Caco-2 (cell line): ENCODE measurements around the gene C1QTNF8. TPM values are rescaled to one million over a fixed set of nuclear protein-coding genes. Genes with fewer than 3 reads are reported as not detected.

Experiments used
- BruUV-seq: library from RNA; stranded (reverse); fragments of 400-500 nt; replicated peaks from 2 replicates; lab custom pipeline; 2021; lab: Mats Ljungman, UMichigan
- CTCF ChIA-PET: fragments of 300-600 bp; sonication (Branson Sonifier 250); formaldehyde crosslinking; loops from one replicate; lab custom pipeline; 2022; ENCODE audit warnings: antibody characterized with exemption; lab: Charles Lee
- POLR2A ChIA-PET: fragments of 300-600 bp; sonication (Branson Sonifier 250); formaldehyde crosslinking; loops from one replicate; lab custom pipeline; 2022; ENCODE audit warnings: antibody characterized with exemption; lab: Charles Lee
- DNase-seq, 2 experiments: peaks; one replicate each; pipeline versions ENCODE4 v3.0.0 to v3.0.0-alpha.2; 2020 to 2022
- H3K27me3 ChIP-seq: replicated peaks from 2 replicates; pipeline ENCODE4 v1.6.0; 2011; ENCODE audit warnings: low read length; ENCODE audit not compliant: control insufficient read depth, insufficient read depth
- H3K36me3 ChIP-seq: 2 replicates; pipeline ENCODE4 v1.5.1; 2011; ENCODE audit warnings: low read length; ENCODE audit not compliant: control insufficient read depth, insufficient read depth
- H3K4me1 ChIP-seq: fragments of 250-450 bp; sonication (Bioruptor Pico); 2 replicates; pipeline ENCODE4 v1.5.1; 2020; ENCODE audit warnings: mild to moderate bottlenecking
- H3K4me3 ChIP-seq: 2 replicates; pipeline ENCODE4 v1.5.1; 2011; ENCODE audit warnings: low read depth, mild to moderate bottlenecking, control low read depth, low read length
- H3K9me3 ChIP-seq: fragments of 250-450 bp; sonication (Bioruptor Pico); 2 replicates; pipeline ENCODE4 v1.5.1; 2020; ENCODE audit warnings: mild to moderate bottlenecking, moderate library complexity
- H3K27ac Mint-ChIP-seq: one replicate; pipeline ENCODE4 v1.8.0; 2022; ENCODE audit warnings: mixed read lengths; ENCODE audit not compliant: unreplicated experiment
- H3K27me3 Mint-ChIP-seq: one replicate; pipeline ENCODE4 v1.8.0; 2022; ENCODE audit warnings: mixed read lengths; ENCODE audit not compliant: insufficient read depth, unreplicated experiment
- H3K36me3 Mint-ChIP-seq: one replicate; pipeline ENCODE4 v1.8.0; 2022; ENCODE audit warnings: mild to moderate bottlenecking, mixed read lengths; ENCODE audit not compliant: insufficient read depth, unreplicated experiment
- H3K4me1 Mint-ChIP-seq: one replicate; pipeline ENCODE4 v1.8.0; 2022; ENCODE audit warnings: low read depth, mixed read lengths; ENCODE audit not compliant: unreplicated experiment
- H3K4me3 Mint-ChIP-seq: one replicate; pipeline ENCODE4 v1.8.0; 2022; ENCODE audit warnings: mild to moderate bottlenecking, moderate library complexity, mixed read lengths; ENCODE audit not compliant: unreplicated experiment
- H3K9me3 Mint-ChIP-seq: one replicate; pipeline ENCODE4 v1.8.0; 2022; ENCODE audit warnings: mixed read lengths; ENCODE audit not compliant: unreplicated experiment
- intact Hi-C: fragments of 100-400 bp; cut with micrococcal nuclease; formaldehyde crosslinking; loops from one replicate; pipeline ENCODE4 v1.10.0; 2022; ENCODE audit not compliant: unreplicated experiment
- total RNA-seq: library from RNA; stranded (reverse); gene quantifications from 2 replicates; pipeline ENCODE4 v1.2.3, GENCODE V29; 2022
- TF ChIP-seq, protein P1 (sequence below), 2 experiments: fragments of 200-600 bp in 1 of 2; IDR thresholded peaks; 1 replicate in 1 of 2; 2 replicates in 1 of 2; pipeline versions ENCODE4 v1.5.1 to v1.8.0; 2011 to 2022; ENCODE audit warnings: antibody characterized with exemption in 1 of 2, control low read depth in 1 of 2, inconsistent platforms in 1 of 2, low read depth in 1 of 2, low read length in 1 of 2, mild to moderate bottlenecking in 1 of 2, moderate library complexity in 1 of 2; ENCODE audit not compliant: insufficient read depth in 1 of 2, severe bottlenecking in 1 of 2, unreplicated experiment in 1 of 2

The C1QTNF8 gene
- total RNA-seq, 1 experiment from 2014 or later, result not detected

DNA sequence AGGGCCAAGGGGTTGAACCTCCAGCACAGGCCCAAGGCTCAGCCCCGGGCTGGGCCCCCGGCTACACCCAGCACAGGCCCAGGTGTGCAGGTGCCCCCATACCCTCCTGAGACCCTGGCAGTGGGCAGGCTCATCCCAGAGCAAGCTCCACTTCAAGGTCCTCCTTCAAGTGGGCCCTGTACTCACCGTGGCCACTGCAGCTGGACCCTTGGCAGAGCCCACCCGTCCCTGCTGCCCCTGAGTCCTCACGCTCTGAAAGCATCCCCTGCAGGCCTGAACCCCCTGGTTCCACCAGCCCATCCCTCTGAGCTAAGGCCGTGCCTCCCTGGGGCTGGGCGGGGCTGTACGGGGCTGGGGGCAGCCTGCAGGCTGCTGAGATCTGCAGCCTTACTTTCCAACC, 45.7 kb upstream of the C1QTNF8 start:
- Histone ChIP-seq H3K36me3 (no peaks in the 10 kb centered on the region), H3K4me3 (no peak overlapping the region), H3K27me3 (no peaks in the 10 kb centered on the region), H3K9me3 (no peaks in the 10 kb centered on the region), H3K4me1 (no peaks in the 10 kb centered on the region)
- no peak overlapping the region for H3K4me3 Mint-ChIP-seq
- H3K27me3 Mint-ChIP-seq, result peaks cover 12% of the 10 kb centered on the region
- TF ChIP-seq, protein P1, sequence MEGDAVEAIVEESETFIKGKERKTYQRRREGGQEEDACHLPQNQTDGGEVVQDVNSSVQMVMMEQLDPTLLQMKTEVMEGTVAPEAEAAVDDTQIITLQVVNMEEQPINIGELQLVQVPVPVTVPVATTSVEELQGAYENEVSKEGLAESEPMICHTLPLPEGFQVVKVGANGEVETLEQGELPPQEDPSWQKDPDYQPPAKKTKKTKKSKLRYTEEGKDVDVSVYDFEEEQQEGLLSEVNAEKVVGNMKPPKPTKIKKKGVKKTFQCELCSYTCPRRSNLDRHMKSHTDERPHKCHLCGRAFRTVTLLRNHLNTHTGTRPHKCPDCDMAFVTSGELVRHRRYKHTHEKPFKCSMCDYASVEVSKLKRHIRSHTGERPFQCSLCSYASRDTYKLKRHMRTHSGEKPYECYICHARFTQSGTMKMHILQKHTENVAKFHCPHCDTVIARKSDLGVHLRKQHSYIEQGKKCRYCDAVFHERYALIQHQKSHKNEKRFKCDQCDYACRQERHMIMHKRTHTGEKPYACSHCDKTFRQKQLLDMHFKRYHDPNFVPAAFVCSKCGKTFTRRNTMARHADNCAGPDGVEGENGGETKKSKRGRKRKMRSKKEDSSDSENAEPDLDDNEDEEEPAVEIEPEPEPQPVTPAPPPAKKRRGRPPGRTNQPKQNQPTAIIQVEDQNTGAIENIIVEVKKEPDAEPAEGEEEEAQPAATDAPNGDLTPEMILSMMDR (IDR thresholded peaks at IDR 0.05; ENCODE audit: insufficient read depth in 1 of 2, low read depth in 1 of 2, low read length in 1 of 2, severe bottlenecking in 1 of 2, unreplicated experiment in 1 of 2), result no peak
- no TSS peak for BruUV-seq
- intact Hi-C loops, result no loop called here
- no peaks in the 10 kb centered on the region for H3K9me3 Mint-ChIP-seq
- CTCF ChIA-PET, result no interaction called here
- no peak overlapping the region for H3K27ac Mint-ChIP-seq
- no peaks in the 10 kb centered on the region for H3K4me1 Mint-ChIP-seq
- H3K36me3 Mint-ChIP-seq, result no peaks in the 10 kb centered on the region
- POLR2A ChIA-PET, result no interaction called here
- DNase-seq, result no peak

- TF ChIP-seq, protein P1 (IDR thresholded peaks at IDR 0.05; ENCODE audit: insufficient read depth in 1 of 2, low read depth in 1 of 2, low read length in 1 of 2, severe bottlenecking in 1 of 2, unreplicated experiment in 1 of 2), result no peak
- H3K27me3 Mint-ChIP-seq, result peaks cover 12% of the 10 kb centered on the region
- no peaks in the 10 kb centered on the region for H3K4me1 ChIP-seq
- H3K27me3 ChIP-seq, result no peaks in the 10 kb centered on the region
- POLR2A ChIA-PET, result no interaction called here
- CTCF ChIA-PET, result no interaction called here
- H3K27ac Mint-ChIP-seq, result no peak overlapping the region
- intact Hi-C loops, result no loop called here
- H3K9me3 Mint-ChIP-seq, result no peaks in the 10 kb centered on the region
- no peak overlapping the region for H3K4me3 Mint-ChIP-seq
- no peaks in the 10 kb centered on the region for H3K9me3 ChIP-seq
- H3K36me3 ChIP-seq, result no peaks in the 10 kb centered on the region
- BruUV-seq, result no TSS peak
- H3K4me3 ChIP-seq, result no peak overlapping the region
- no peaks in the 10 kb centered on the region for H3K36me3 Mint-ChIP-seq
- no peak for DNase-seq
- no peaks in the 10 kb centered on the region for H3K4me1 Mint-ChIP-seq
These were observed 45.1 kb upstream of the C1QTNF8 start for GRCh38 chr16:1141191-1141590.

GRCh38 chr16:1140582-1141162, 44.6 kb upstream of the C1QTNF8 start:
- Histone ChIP-seq H3K4me3 (no peak overlapping the region), H3K36me3 (no peaks in the 10 kb centered on the region), H3K27me3 (no peaks in the 10 kb centered on the region), H3K4me1 (no peaks in the 10 kb centered on the region), H3K9me3 (no peaks in the 10 kb centered on the region)
- BruUV-seq, result no TSS peak
- TF ChIP-seq, protein P1 (IDR thresholded peaks at IDR 0.05; ENCODE audit: insufficient read depth in 1 of 2, low read depth in 1 of 2, low read length in 1 of 2, severe bottlenecking in 1 of 2, unreplicated experiment in 1 of 2), result no peak
- Mint-ChIP-seq H3K4me3 (no peak overlapping the region), H3K27me3 (peaks cover 12% of the 10 kb centered on the region), H3K27ac (no peak overlapping the region), H3K4me1 (no peaks in the 10 kb centered on the region), H3K36me3 (no peaks in the 10 kb centered on the region), H3K9me3 (no peaks in the 10 kb centered on the region)
- POLR2A ChIA-PET, result no interaction called here
- intact Hi-C loops, result no loop called here
- CTCF ChIA-PET, result no interaction called here
- DNase-seq, result no peak
